K562 (cell line): ENCODE data around the gene MYO3B. TPM values are rescaled to one million over a fixed set of nuclear protein-coding genes. Genes with fewer than 3 reads are reported as not detected.

Experiments
- CBX2 ChIP-seq: fragments of 200-600 bp; sonication (generic); IDR thresholded peaks from one replicate; pipeline ENCODE4 v1.6.1; 2012; ENCODE audit warnings: mild to moderate bottlenecking, low read length, inconsistent platforms; ENCODE audit not compliant: insufficient read depth, poor library complexity, severe bottlenecking
- CEBPG ChIP-seq, 3 experiments: fragments of 200-800 bp in 1 of 3; sonication (Bioruptor generic) in 1 of 3; sonication (generic) in 1 of 3; formaldehyde crosslinking in 1 of 3; IDR thresholded peaks in 2 of 3; conservative IDR thresholded peaks in 1 of 3; 2 replicates each; pipeline versions ENCODE4 v1.6.1 to v1.8.0; 2016 to 2022; ENCODE audit warnings: missing compliant biosample characterization in 2 of 3, missing genetic modification characterization in 2 of 3, mild to moderate bottlenecking in 1 of 3, missing genetic modification reagents in 1 of 3
- DNMT1 ChIP-seq: fragments of 450-650 bp; IDR thresholded peaks from 2 replicates; pipeline ENCODE4 v1.6.1; 2016; ENCODE audit warnings: antibody characterized with exemption, mild to moderate bottlenecking
- HDAC2 ChIP-seq: fragments of 450-650 bp; IDR thresholded peaks from 2 replicates; pipeline ENCODE4 v1.6.1; 2016; ENCODE audit warnings: mild to moderate bottlenecking
- HMG20A ChIP-seq: fragments of 450-650 bp; formaldehyde crosslinking; conservative IDR thresholded peaks from 2 replicates; pipeline ENCODE4 v1.4.0; 2020; ENCODE audit warnings: mild to moderate bottlenecking, mixed read lengths
- KAT2B ChIP-seq: IDR thresholded peaks from one replicate; pipeline ENCODE4 v1.6.1; 2012; ENCODE audit warnings: low read depth, mild to moderate bottlenecking, control low read depth, inconsistent platforms, low read length, moderate library complexity
- LCOR ChIP-seq: sonication (generic); formaldehyde crosslinking; IDR thresholded peaks from 2 replicates; pipeline ENCODE4 v1.8.0; 2022; ENCODE audit warnings: mild to moderate bottlenecking, missing genetic modification reagents
- LEF1 ChIP-seq: fragments of 450-650 bp; IDR thresholded peaks from 2 replicates; pipeline ENCODE4 v1.6.1; 2016; ENCODE audit warnings: mild to moderate bottlenecking
- MTA2 ChIP-seq: fragments of 450-650 bp; IDR thresholded peaks from 2 replicates; pipeline ENCODE4 v1.6.1; 2016; ENCODE audit warnings: low read depth
- RAD21 ChIP-seq, 2 experiments: fragments of 250-450 bp in 1 of 2; fragments of 450-650 bp in 1 of 2; sonication (Bioruptor Pico) in 1 of 2; formaldehyde crosslinking in 1 of 2; IDR thresholded peaks in 1 of 2; conservative IDR thresholded peaks in 1 of 2; 2 replicates each; pipeline versions ENCODE4 v1.4.0 to v1.8.0; 2020 to 2022; ENCODE audit warnings: mild to moderate bottlenecking in 2 of 2, moderate library complexity in 1 of 2
- SOX6 ChIP-seq: fragments of 450-650 bp; IDR thresholded peaks from 2 replicates; pipeline ENCODE4 v1.6.1; 2014; ENCODE audit warnings: mild to moderate bottlenecking
- ZNF3 ChIP-seq: fragments of 250-450 bp; sonication (Bioruptor Pico); IDR thresholded peaks from 2 replicates; pipeline ENCODE4 v1.5.0; 2021; ENCODE audit warnings: mild to moderate bottlenecking, moderate library complexity
- polyA plus RNA-seq, 8 experiments: library from polyadenylated mRNA; depleted of rRNA in 4 of 8; stranded (reverse) in 5 of 8; unstranded in 3 of 8; fragments of >200 nt; fragmentation: Nextera tagmentation in 2 of 8; fragmentation: Illumina TruSeq in 1 of 8; extraction: Ambion mirVana in 2 of 8; extraction: Trizol in 1 of 8; gene quantifications; 2 replicates each; pipeline versions ENCODE4 v1.2.1 to v1.2.3, GENCODE V29; 2011 to 2014; ENCODE audit warnings: inconsistent platforms in 1 of 8, missing spikeins in 1 of 8
- total RNA-seq, 7 experiments: library from RNA; depleted of rRNA in 6 of 7; stranded (reverse); fragments of >200 nt in 6 of 7; fragmentation: Illumina TruSeq in 2 of 7; extraction: Trizol in 2 of 7; gene quantifications; 2 replicates each; pipeline versions ENCODE4 v1.2.1 to v1.2.3, GENCODE V29; 2011 to 2021; ENCODE audit warnings: low replicate concordance in 1 of 7
- TF ChIP-seq, protein P1 (sequence below): fragments of 450-650 bp; IDR thresholded peaks from 2 replicates; pipeline ENCODE4 v1.6.1; 2016; ENCODE audit warnings: mild to moderate bottlenecking, moderate library complexity
- TF ChIP-seq, protein P2 (sequence below): sonication (generic); formaldehyde crosslinking; IDR thresholded peaks from 2 replicates; pipeline ENCODE4 v1.9.0; 2022; ENCODE audit warnings: mild to moderate bottlenecking, missing genetic modification reagents
- TF ChIP-seq, protein P3 (sequence below), 2 experiments: fragments of 250-450 bp in 1 of 2; fragments of 450-650 bp in 1 of 2; sonication (Bioruptor Pico) in 1 of 2; IDR thresholded peaks; 2 replicates each; pipeline versions ENCODE4 v1.6.1 to v1.8.0; 2016 to 2021; ENCODE audit warnings: mild to moderate bottlenecking in 2 of 2, moderate library complexity in 2 of 2, missing compliant biosample characterization in 1 of 2, missing genetic modification characterization in 1 of 2

The MYO3B gene
- total and polyA plus RNA-seq, 9 of the 15 experiments (the other 6 are each of a cell fraction or from before 2014, with no cell fraction given): 2.7 to 6.5 (median 3.6) TPM

DNA sequence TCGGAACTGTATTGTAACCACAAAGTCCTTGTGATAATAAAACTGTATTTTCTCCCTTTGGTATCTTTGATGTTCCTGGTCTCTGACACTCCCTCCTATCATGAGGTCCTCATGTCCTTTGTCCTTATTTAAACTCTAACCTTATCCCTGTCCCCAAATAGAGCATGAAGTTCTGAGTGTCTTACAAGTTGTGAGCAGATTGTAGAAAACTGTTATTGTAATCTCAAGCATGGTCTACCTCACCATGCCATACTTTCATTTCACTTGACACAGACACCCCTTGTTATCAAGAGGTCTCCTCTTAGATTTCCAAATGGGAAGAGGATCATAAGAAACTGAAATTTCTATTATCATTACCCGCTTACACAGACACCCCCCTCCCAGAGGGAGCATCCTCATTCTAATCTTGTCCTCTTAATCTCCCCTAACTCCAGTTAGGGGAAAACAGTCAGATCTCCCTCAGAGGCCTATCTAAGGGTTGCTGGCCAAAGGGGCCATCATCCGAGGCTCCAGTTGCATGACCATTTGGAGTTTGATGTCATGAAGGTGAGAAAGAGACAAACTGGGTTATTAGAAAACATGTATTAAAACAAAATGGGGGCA is 29.0 kb downstream of the MYO3B start (continued):
- TF ChIP-seq RAD21 (CRISPR knock-in tag; conservative IDR thresholded peaks at IDR 0.05 in 1 of 2, IDR thresholded peaks at IDR 0.05 in 1 of 2) (no peak), CEBPG (CRISPR knock-in tag; IDR thresholded peaks at IDR 0.05) (no peak), CEBPG (tag; conservative IDR thresholded peaks at IDR 0.05 in 1 of 2, IDR thresholded peaks at IDR 0.05 in 1 of 2) (no peak), ZNF3 (no peak), LCOR (peak; percentile 74; the same call in 1 of the 2 replicates), CBX2 (no peak), MTA2 (peak; percentile 67), SOX6 (peak; percentile 90), HDAC2 (peak; percentile 60; the same call in 1 of the 2 replicates), HMG20A (CRISPR knock-in tag) (peak; percentile 72; the same call in 1 of the 2 replicates), LEF1 (peak; percentile 85), DNMT1 (no peak), KAT2B (no peak)
- TF ChIP-seq, protein P1, sequence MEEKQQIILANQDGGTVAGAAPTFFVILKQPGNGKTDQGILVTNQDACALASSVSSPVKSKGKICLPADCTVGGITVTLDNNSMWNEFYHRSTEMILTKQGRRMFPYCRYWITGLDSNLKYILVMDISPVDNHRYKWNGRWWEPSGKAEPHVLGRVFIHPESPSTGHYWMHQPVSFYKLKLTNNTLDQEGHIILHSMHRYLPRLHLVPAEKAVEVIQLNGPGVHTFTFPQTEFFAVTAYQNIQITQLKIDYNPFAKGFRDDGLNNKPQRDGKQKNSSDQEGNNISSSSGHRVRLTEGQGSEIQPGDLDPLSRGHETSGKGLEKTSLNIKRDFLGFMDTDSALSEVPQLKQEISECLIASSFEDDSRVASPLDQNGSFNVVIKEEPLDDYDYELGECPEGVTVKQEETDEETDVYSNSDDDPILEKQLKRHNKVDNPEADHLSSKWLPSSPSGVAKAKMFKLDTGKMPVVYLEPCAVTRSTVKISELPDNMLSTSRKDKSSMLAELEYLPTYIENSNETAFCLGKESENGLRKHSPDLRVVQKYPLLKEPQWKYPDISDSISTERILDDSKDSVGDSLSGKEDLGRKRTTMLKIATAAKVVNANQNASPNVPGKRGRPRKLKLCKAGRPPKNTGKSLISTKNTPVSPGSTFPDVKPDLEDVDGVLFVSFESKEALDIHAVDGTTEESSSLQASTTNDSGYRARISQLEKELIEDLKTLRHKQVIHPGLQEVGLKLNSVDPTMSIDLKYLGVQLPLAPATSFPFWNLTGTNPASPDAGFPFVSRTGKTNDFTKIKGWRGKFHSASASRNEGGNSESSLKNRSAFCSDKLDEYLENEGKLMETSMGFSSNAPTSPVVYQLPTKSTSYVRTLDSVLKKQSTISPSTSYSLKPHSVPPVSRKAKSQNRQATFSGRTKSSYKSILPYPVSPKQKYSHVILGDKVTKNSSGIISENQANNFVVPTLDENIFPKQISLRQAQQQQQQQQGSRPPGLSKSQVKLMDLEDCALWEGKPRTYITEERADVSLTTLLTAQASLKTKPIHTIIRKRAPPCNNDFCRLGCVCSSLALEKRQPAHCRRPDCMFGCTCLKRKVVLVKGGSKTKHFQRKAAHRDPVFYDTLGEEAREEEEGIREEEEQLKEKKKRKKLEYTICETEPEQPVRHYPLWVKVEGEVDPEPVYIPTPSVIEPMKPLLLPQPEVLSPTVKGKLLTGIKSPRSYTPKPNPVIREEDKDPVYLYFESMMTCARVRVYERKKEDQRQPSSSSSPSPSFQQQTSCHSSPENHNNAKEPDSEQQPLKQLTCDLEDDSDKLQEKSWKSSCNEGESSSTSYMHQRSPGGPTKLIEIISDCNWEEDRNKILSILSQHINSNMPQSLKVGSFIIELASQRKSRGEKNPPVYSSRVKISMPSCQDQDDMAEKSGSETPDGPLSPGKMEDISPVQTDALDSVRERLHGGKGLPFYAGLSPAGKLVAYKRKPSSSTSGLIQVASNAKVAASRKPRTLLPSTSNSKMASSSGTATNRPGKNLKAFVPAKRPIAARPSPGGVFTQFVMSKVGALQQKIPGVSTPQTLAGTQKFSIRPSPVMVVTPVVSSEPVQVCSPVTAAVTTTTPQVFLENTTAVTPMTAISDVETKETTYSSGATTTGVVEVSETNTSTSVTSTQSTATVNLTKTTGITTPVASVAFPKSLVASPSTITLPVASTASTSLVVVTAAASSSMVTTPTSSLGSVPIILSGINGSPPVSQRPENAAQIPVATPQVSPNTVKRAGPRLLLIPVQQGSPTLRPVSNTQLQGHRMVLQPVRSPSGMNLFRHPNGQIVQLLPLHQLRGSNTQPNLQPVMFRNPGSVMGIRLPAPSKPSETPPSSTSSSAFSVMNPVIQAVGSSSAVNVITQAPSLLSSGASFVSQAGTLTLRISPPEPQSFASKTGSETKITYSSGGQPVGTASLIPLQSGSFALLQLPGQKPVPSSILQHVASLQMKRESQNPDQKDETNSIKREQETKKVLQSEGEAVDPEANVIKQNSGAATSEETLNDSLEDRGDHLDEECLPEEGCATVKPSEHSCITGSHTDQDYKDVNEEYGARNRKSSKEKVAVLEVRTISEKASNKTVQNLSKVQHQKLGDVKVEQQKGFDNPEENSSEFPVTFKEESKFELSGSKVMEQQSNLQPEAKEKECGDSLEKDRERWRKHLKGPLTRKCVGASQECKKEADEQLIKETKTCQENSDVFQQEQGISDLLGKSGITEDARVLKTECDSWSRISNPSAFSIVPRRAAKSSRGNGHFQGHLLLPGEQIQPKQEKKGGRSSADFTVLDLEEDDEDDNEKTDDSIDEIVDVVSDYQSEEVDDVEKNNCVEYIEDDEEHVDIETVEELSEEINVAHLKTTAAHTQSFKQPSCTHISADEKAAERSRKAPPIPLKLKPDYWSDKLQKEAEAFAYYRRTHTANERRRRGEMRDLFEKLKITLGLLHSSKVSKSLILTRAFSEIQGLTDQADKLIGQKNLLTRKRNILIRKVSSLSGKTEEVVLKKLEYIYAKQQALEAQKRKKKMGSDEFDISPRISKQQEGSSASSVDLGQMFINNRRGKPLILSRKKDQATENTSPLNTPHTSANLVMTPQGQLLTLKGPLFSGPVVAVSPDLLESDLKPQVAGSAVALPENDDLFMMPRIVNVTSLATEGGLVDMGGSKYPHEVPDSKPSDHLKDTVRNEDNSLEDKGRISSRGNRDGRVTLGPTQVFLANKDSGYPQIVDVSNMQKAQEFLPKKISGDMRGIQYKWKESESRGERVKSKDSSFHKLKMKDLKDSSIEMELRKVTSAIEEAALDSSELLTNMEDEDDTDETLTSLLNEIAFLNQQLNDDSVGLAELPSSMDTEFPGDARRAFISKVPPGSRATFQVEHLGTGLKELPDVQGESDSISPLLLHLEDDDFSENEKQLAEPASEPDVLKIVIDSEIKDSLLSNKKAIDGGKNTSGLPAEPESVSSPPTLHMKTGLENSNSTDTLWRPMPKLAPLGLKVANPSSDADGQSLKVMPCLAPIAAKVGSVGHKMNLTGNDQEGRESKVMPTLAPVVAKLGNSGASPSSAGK: peak; percentile 78
- TF ChIP-seq, protein P2, sequence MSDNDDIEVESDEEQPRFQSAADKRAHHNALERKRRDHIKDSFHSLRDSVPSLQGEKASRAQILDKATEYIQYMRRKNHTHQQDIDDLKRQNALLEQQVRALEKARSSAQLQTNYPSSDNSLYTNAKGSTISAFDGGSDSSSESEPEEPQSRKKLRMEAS (CRISPR knock-in tag): no peak
- TF ChIP-seq, protein P3, sequence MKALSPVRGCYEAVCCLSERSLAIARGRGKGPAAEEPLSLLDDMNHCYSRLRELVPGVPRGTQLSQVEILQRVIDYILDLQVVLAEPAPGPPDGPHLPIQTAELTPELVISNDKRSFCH (CRISPR knock-in tag; IDR thresholded peaks at IDR 0.05): no peak
- TF ChIP-seq, protein P3 (tag; IDR thresholded peaks at IDR 0.05): peak; percentile 93
